Stimulated activated CD8-positive, alpha-beta memory T cell treated with anti-CD3 and anti-CD28 coated beads, Interleukin-15, amount 100 ng/mL, for 4 hours (primary cell): ENCODE data around the gene CDKL4.
"Not testable (repeated sequence)": the region's sequence is repeated elsewhere in the genome, so short reads cannot be mapped to it uniquely, and the experiment has no call there.

Source experiments
- DNase-seq, 2 donors: peaks; one replicate each; pipeline ENCODE4 v3.0.0-alpha.2; 2020; ENCODE audit warnings: low read depth in 2 of 2

The CDKL4 gene

DNA sequence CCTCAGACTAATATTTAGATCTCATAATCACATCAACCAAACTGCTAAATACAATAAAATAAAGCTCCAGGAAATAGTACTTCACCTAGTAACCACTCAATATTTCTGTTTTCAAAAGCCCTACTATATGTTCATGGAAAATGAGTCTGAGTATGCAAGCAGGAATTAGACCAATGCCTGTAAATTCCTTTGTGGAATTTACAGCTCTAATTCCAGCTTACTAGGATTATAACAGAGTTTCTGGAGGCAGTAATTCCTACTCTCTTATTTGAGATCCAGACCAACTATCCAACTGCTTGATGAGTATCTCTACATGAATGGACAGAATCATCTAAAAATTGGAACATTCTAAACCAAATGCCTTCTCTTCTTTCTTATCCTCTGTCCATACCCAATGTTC lies 11.6 kb downstream of the CDKL4 start:
- no peak for DNase-seq

DNA sequence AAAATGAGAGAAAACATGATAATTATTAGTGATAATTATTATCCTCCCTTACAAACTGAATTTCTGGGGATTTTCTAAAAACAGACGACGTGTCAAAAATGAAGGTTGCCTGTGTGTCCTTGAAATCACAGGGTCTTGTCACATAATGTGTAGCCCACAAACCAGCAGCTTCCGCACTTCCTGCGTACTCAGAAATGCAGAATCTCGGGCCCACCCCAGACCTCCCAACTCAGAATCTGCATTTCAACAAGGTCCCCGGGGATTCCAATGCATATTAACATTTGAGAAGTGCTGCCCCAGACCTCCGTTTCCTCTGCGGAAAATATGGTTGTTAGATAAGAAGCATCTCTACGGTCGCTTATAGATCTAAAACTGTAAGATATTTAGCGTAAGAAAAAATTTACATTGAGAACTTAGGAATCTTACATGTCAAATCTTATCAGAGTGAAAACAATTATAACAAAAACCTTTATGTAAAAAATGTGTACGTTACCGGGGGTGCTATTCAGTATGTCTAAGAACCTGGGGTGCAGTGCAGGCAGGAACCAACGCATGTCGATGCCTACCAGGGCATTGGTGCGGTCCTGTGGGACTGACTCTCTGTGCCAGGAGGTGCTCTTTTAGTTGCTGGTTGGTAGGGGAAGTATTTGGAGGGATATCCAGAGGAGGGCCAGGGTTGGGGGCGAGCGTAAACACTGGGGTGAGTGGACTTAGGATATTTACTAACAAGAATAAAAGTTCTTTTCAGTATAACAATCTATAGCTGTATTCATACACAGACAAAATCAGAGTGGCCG lies 15.2 kb downstream of the CDKL4 start:
- DNase-seq = no peak

DNA sequence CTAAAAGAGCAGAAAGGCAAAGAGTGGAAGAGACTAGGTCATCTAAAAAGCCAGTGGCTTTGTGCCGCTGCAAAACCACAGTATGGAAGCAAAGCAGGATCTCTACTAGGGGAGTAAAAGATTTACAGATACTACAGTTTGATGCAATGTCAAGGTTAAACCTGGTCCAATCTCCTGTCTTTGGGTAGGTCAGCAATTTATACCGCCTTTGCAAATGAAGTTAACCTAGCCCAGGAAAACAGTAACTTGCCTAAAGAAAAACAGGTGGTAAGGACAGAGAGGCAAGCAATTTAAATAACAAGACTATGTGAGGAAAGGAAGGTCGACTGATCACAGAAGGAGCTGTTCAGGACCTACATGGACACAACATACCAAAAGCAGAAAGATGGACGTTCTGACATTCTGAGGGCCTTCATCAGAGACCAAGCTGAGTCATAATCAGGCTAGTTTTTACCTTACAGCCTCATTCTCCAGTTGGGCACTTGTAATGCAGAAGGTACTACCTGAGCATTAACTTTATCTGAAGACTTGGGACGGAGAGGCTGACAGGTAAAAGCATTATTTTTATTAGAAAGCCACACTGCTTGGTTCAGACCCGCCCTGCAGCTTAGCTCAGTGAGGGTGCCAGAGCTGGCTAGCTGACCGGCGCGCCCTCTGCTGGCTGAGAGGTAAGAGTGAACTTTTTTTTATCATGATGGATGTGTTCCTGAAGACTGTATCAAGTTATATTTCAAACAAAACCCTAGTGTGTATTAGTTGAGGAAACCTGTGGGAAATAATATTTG lies 15.9 kb downstream of the CDKL4 start:
- peak; percentile 56 to 62 for DNase-seq

DNA sequence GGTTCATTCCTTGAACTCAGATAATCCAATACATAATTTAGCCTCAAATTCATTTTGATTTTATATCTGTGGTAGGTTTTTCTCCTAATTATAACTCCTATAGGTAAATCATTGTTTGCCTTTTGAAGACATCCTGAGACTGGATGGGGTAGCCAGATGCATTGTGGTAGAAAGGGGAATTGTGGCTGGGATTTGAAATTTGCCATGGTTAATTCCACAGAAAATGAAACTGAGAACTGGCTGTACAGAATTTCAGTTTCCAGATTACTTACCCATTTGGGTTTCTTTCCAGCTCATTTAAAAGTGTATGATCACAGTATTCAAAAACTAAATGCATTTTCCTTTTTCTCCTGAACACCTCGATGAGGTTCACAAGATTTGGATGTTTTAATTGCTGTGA lies 18.2 kb downstream of the CDKL4 start:
- no peak for DNase-seq

- DNase-seq = no peak
These were observed 19.9 kb downstream of the CDKL4 start for GRCh38 chr2:39223909-39224308.

DNA sequence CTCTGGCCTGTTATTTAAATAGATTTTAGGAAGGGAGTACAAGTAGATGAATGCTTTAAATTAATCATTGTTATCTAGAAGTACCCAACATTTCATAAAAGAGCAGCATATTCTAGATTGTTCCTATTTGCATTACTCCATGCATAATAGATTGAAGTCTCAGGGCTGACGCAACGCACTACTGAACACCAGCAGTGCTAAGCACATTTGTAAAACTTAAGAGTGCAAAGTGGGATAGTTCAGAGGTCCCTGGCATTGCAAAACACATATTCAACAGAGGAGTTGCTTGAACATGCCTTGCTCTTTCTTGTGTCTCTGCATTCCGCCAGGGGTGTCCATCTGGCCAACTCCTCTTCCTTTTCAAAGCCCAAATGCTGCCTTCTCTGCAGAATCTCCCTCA lies 22.3 kb downstream of the CDKL4 start:
- no peak for DNase-seq

- DNase-seq = no peak
These were observed 23.6 kb downstream of the CDKL4 start for GRCh38 chr2:39220136-39220535.

GRCh38 chr2:39218391-39218790 lies 25.4 kb downstream of the CDKL4 start:
- DNase-seq = no peak

- DNase-seq = no peak
These were observed 26.6 kb downstream of the CDKL4 start for GRCh38 chr2:39217192-39217550.

DNA sequence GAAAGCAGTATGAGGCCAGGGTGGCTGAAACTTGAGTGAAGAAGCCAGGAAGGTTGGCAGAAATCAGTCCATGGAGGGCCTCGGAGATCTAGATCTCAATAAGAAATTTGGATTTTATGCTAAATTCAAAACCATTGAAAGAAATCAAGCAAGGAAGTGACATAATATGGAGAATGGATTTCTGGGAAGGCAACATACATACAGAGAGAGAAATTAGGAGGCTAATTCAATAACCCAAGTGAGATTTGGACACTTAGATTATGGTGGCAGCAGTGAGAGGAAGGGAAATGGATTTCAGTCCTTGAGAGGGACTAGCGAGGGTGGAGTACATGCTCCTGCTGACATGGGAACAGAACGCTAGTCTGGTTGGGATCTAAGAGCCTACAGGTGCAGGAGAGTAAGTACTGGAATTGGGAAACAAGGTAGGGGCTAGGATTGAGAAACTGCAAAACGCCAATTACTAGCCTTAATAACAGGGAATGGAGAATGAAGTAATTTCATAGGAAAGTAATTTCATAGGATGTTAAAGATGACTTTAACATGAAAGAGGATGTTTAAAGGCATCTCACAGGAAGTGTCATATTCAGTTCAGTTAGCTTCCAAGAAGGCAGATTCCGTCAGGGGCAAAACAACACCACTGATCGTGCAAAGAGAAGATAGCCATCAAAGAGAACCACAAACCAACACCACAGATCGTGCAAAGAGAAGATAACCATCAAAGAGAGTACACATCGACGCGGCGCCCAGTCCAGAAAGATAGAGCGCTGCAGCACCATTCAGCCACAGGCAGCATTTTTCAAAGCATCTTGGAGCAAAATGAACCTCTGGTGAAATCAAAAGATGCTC lies 27.2 kb downstream of the CDKL4 start:
- peak; percentile 12 to 45 for DNase-seq

- DNase-seq = no peak
These were observed 28.2 kb downstream of the CDKL4 start for GRCh38 chr2:39215545-39215944.

DNA sequence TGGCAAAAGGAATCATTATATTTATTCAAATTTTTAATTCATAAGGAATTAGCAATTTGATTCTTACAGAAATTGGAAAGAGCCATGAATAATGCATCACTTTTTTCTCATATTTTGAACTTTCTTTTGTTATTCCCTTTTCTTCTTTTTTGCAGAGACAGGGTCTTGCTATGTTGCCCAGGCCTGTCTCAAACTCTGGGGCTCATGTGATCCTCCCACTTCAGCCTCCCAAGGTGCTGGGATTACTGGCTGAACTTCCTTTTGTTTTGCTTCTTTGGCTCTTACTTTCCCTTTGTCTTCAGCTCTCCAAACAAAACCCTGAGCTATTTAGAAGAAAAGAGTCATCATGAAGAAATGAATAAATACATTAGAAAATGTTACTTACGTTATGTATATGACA lies 30.8 kb downstream of the CDKL4 start:
- DNase-seq = no peak

GRCh38 chr2:39210846-39211245 lies 32.9 kb downstream of the CDKL4 start:
- no peak for DNase-seq

- no peak for DNase-seq
These were observed 40.4 kb downstream of the CDKL4 start for GRCh38 chr2:39203382-39203781.

DNA sequence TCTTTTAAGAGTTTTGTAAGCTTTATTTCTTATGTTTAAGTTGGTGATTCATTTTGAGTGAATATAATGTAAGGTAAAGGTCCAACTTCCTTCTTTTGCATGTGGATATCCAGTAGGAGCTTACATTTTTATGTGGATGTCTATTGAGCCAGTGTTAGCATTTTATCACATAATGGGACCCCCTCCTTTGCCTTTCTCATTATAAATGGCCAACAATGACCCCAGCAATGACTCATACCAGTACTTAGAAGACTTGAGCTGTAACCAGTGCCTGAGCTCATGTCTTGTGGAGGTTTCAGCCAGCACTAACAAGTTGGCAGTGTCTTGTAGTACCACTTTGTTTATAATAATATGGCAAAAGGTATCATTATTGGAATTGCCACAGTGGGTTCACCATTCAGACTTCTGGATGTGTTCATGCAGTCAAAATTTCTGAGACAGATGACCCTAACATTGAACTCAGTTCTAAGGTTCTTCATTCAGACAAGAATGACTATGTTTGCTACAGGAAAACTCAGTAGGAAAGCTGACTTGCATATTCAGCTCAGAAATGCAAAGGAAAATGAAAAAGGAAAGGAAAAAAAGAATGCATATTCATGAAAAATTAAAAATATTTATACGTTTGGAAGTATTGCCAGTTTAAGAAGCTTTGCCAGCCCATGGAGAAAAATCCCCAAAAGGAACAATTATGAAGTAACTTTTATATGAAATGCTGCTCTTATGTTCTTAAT lies 41.0 kb downstream of the CDKL4 start:
- no peak for DNase-seq

GRCh38 chr2:39197003-39197402 lies 46.8 kb downstream of the CDKL4 start:
- not testable (repeated sequence) for DNase-seq

- no peak for DNase-seq
These were observed 49.1 kb downstream of the CDKL4 start for GRCh38 chr2:39194686-39195085.

- DNase-seq = no peak
These were observed 54.7 kb downstream of the CDKL4 start for GRCh38 chr2:39188960-39189494.

GRCh38 chr2:39183673-39184072 lies 60.1 kb downstream of the CDKL4 start:
- no peak for DNase-seq

- no peak for DNase-seq
These were observed 62.5 kb downstream of the CDKL4 start for GRCh38 chr2:39181297-39181696.
